Neuronal stem cell (in vitro differentiated cells): ENCODE results near the gene SLC2A6.

Source experiments
- DNase-seq: peaks from one replicate; pipeline ENCODE4 v3.0.0-alpha.2; 2013; ENCODE audit warnings: low spot score
- H2AFZ ChIP-seq: one replicate; pipeline ENCODE4 v1.6.1; 2013; ENCODE audit warnings: mild to moderate bottlenecking, low read length, inconsistent platforms
- H2AK5ac ChIP-seq: 2 replicates; pipeline ENCODE4 v1.6.1; 2013; ENCODE audit warnings: low read depth, mild to moderate bottlenecking, inconsistent platforms, low read length, moderate library complexity, mixed read lengths
- H2BK120ac ChIP-seq: 2 replicates; pipeline ENCODE4 v1.6.1; 2013; ENCODE audit warnings: low read depth, mild to moderate bottlenecking, inconsistent platforms, low read length, moderate library complexity, mixed read lengths
- H2BK12ac ChIP-seq: one replicate; pipeline ENCODE4 v1.6.1; 2013; ENCODE audit warnings: low read length, inconsistent platforms
- H2BK15ac ChIP-seq: 2 replicates; pipeline ENCODE4 v1.6.1; 2013; ENCODE audit warnings: mild to moderate bottlenecking, low read length, inconsistent platforms, mixed read lengths
- H2BK5ac ChIP-seq: one replicate; pipeline ENCODE4 v1.6.1; 2013; ENCODE audit warnings: inconsistent platforms, mild to moderate bottlenecking, low read length, moderate library complexity
- H3K14ac ChIP-seq: one replicate; pipeline ENCODE4 v1.6.1; 2013; ENCODE audit warnings: low read length, inconsistent platforms
- H3K18ac ChIP-seq: 2 replicates; pipeline ENCODE4 v1.6.1; 2013; ENCODE audit warnings: low read length, inconsistent platforms
- H3K23ac ChIP-seq: 2 replicates; pipeline ENCODE4 v1.6.1; 2013; ENCODE audit warnings: low read depth, mild to moderate bottlenecking, mixed read lengths, low read length, inconsistent platforms; ENCODE audit not compliant: poor library complexity
- H3K27ac ChIP-seq: replicated peaks from 3 replicates; pipeline ENCODE4 v1.5.1; 2013; ENCODE audit warnings: low read length, inconsistent platforms
- H3K27me3 ChIP-seq, 3 experiments: 2 replicates each; pipeline ENCODE4 v1.6.1; 2013; ENCODE audit warnings: low read length in 3 of 3, mild to moderate bottlenecking in 2 of 3, inconsistent platforms in 1 of 3, low read depth in 1 of 3, mixed read lengths in 1 of 3, moderate library complexity in 1 of 3; ENCODE audit not compliant: control insufficient read depth in 3 of 3, insufficient read depth in 3 of 3
- H3K36me3 ChIP-seq, 2 donors: replicated peaks in 1 of 2; 2 replicates each; pipeline ENCODE4 v1.6.1; 2013; ENCODE audit warnings: low read length in 2 of 2; ENCODE audit not compliant: control insufficient read depth in 2 of 2, insufficient read depth in 2 of 2
- H3K4ac ChIP-seq: 2 replicates; pipeline ENCODE4 v1.6.1; 2013; ENCODE audit warnings: inconsistent platforms, mild to moderate bottlenecking, low read length, moderate library complexity
- H3K4me1 ChIP-seq, 2 donors: 1 replicate in 1 of 2; 2 replicates in 1 of 2; pipeline ENCODE4 v1.6.1; 2013; ENCODE audit warnings: low read length in 2 of 2, low read depth in 1 of 2; ENCODE audit not compliant: control insufficient read depth in 2 of 2, insufficient read depth in 1 of 2
- H3K4me2 ChIP-seq: one replicate; pipeline ENCODE4 v1.6.1; 2013; ENCODE audit warnings: mild to moderate bottlenecking, low read length, inconsistent platforms; ENCODE audit not compliant: insufficient read depth, poor library complexity, severe bottlenecking
- H3K4me3 ChIP-seq, 2 donors: 2 replicates each; pipeline ENCODE4 v1.5.1; 2013; ENCODE audit warnings: low read length in 2 of 2, mild to moderate bottlenecking in 2 of 2, inconsistent platforms in 1 of 2, moderate library complexity in 1 of 2
- H3K79me1 ChIP-seq: one replicate; pipeline ENCODE4 v1.6.1; 2013; ENCODE audit warnings: low read depth, mild to moderate bottlenecking, inconsistent platforms, low read length, moderate library complexity
- H3K9ac ChIP-seq: one replicate; pipeline ENCODE4 v1.6.1; 2013; ENCODE audit warnings: mild to moderate bottlenecking, low read depth, low read length, inconsistent platforms; ENCODE audit not compliant: poor library complexity
- H3K9me3 ChIP-seq, 2 donors: replicated peaks in 1 of 2; 2 replicates each; pipeline versions ENCODE3 to v1.6.1; 2013; ENCODE audit warnings: low read length in 2 of 2, mild to moderate bottlenecking in 2 of 2, inconsistent platforms in 1 of 2, low read depth in 1 of 2, mixed read lengths in 1 of 2, moderate library complexity in 1 of 2; ENCODE audit not compliant: control insufficient read depth in 2 of 2, insufficient read depth in 1 of 2
- H4K8ac ChIP-seq: one replicate; pipeline ENCODE4 v1.6.1; 2013; ENCODE audit warnings: low read depth, mild to moderate bottlenecking, inconsistent platforms, low read length, moderate library complexity
- H4K91ac ChIP-seq: one replicate; pipeline ENCODE4 v1.6.1; 2013; ENCODE audit warnings: low read length, low read depth, mild to moderate bottlenecking, inconsistent platforms; ENCODE audit not compliant: poor library complexity
- WGBS, 2 donors: extraction: QIAGEN DNeasy Blood & Tissue Kit; methylation state at CpG; one replicate each; pipeline ENCODE4 v1.1.7; 2013; ENCODE audit warnings: missing lambda C conversion rate in 2 of 2, mixed read lengths in 1 of 2; ENCODE audit not compliant: insufficient read length in 2 of 2, insufficient replicate concordance in 1 of 2; ENCODE audit errors: extremely low coverage in 2 of 2; 5-methylcytosine and 5-hydroxymethylcytosine counted together

SLC2A6 gene

GRCh38 chr9:133485531-133486260 lies 6.8 kb upstream of the SLC2A6 start:
- Histone ChIP-seq H3K79me1 (peaks cover 2% of the 10 kb centered on the region), H3K9ac (no peak overlapping the region), H2AK5ac (peak overlapping the region; percentile 98), H4K91ac (peak overlapping the region; percentile 98), H3K4ac (peak overlapping the region; percentile 89), H2BK120ac (no peak overlapping the region), H3K27me3 (peaks cover 0 to 31% (median 0%) of the 10 kb centered on the region in 3 experiments), H3K18ac (peak overlapping the region; percentile 76), H3K4me3 (no peak overlapping the region), H3K9me3 (no peaks in the 10 kb centered on the region), H3K27ac (no peak overlapping the region), H3K4me1 (no peaks in the 10 kb centered on the region), H4K8ac (peak overlapping the region; percentile 65), H3K14ac (no peak overlapping the region), H2BK15ac (peak overlapping the region; percentile 89), H2BK12ac (peak overlapping the region; percentile 14), H2BK5ac (peak overlapping the region; percentile 66), H3K23ac (peak overlapping the region; percentile 80), H3K4me2 (no peak overlapping the region), H2AFZ (peak overlapping the region; percentile 12), H3K36me3 (no peaks in the 10 kb centered on the region)
- no peak for DNase-seq
- no CpG with 5 or more reads among the region's 25 CpGs for WGBS, 2 donors

GRCh38 chr9:133484671-133485437 lies 6.0 kb upstream of the SLC2A6 start:
- H3K23ac ChIP-seq: peak overlapping the region; percentile 80
- peak overlapping the region; percentile 8 for H3K14ac ChIP-seq
- no peak overlapping the region for H2BK12ac ChIP-seq
- H3K4ac ChIP-seq: peak overlapping the region; percentile 84
- H2AK5ac ChIP-seq: peak overlapping the region; percentile 98
- no CpG with 5 or more reads among the region's 22 CpGs for WGBS, 2 donors
- peak overlapping the region; percentile 66 for H2BK5ac ChIP-seq
- no peak overlapping the region for H4K91ac ChIP-seq
- H3K4me2 ChIP-seq: no peak overlapping the region
- no peak overlapping the region for H4K8ac ChIP-seq
- H3K27ac ChIP-seq: no peak overlapping the region
- peaks cover 2% of the 10 kb centered on the region for H3K79me1 ChIP-seq
- no peak overlapping the region for H3K9ac ChIP-seq
- no peak overlapping the region for H3K18ac ChIP-seq
- no peaks in the 10 kb centered on the region for H3K36me3 ChIP-seq
- no peaks in the 10 kb centered on the region for H3K9me3 ChIP-seq
- H3K27me3 ChIP-seq: peaks cover 0 to 27% (median 2%) of the 10 kb centered on the region in 3 experiments
- no peak overlapping the region for H2AFZ ChIP-seq
- H3K4me3 ChIP-seq: no peak overlapping the region
- DNase-seq: no peak
- H2BK15ac ChIP-seq: peak overlapping the region; percentile 89
- no peak overlapping the region for H2BK120ac ChIP-seq
- peaks cover 0 to under 1% of the 10 kb centered on the region in 2 donors for H3K4me1 ChIP-seq

GRCh38 chr9:133483611-133484010 lies 4.7 kb upstream of the SLC2A6 start:
- Histone ChIP-seq H3K4me2 (no peak overlapping the region), H2AFZ (no peak overlapping the region), H4K91ac (no peak overlapping the region), H3K36me3 (no peaks in the 10 kb centered on the region), H3K4me1 (peaks cover 4 to 7% of the 10 kb centered on the region in 2 donors), H3K4ac (no peak overlapping the region), H3K18ac (no peak overlapping the region), H2BK5ac (no peak overlapping the region), H4K8ac (no peak overlapping the region), H3K23ac (no peak overlapping the region), H2BK120ac (no peak overlapping the region), H3K27ac (no peak overlapping the region), H2BK12ac (no peak overlapping the region), H2BK15ac (no peak overlapping the region), H3K9me3 (no peaks in the 10 kb centered on the region), H3K79me1 (peaks cover 2% of the 10 kb centered on the region), H3K9ac (peak overlapping the region; percentile 45), H3K27me3 (peaks cover 0 to 22% (median 7%) of the 10 kb centered on the region in 3 experiments), H3K14ac (no peak overlapping the region), H3K4me3 (no peak overlapping the region), H2AK5ac (no peak overlapping the region)
- no CpG with 5 or more reads among the region's 9 CpGs for WGBS, 2 donors
- DNase-seq: no peak
